ENCODE results near the gene ADAMTS17.
A peak's percentile ranks its signal among the peaks of the same experiment; 100 is the strongest.

ADAMTS17 gene

GRCh38 chr15:100125401-100126191 is 216.2 kb downstream of the ADAMTS17 start:
- DNase-seq (ENCODE audit: low spot score): no peak

GRCh38 chr15:100124936-100125335 is 216.8 kb downstream of the ADAMTS17 start:
- DNase-seq (ENCODE audit: low spot score): no peak

GRCh38 chr15:100124361-100124760 is 217.4 kb downstream of the ADAMTS17 start:
- DNase-seq (ENCODE audit: low spot score): no peak

DNA sequence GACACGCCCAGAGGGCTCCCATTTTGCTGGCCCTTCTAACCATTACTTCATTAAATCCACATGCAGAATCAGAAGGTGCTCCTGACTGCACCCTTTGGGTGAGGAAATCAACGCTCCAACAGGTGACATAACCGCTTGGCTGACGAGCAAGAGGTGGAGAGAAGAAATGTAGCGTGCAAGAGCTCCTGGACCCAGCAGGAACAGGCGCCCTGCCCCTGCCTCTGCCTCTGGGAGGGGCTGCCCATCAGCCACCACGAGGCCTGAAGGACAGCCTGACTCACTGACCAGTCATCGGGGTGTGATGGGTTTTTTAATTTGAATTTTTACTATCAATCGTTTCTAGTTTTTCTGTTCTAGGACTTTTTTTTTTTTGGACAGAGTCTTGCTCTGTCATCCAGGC is 218.2 kb downstream of the ADAMTS17 start:
- DNase-seq (ENCODE audit: low spot score): no peak

DNA sequence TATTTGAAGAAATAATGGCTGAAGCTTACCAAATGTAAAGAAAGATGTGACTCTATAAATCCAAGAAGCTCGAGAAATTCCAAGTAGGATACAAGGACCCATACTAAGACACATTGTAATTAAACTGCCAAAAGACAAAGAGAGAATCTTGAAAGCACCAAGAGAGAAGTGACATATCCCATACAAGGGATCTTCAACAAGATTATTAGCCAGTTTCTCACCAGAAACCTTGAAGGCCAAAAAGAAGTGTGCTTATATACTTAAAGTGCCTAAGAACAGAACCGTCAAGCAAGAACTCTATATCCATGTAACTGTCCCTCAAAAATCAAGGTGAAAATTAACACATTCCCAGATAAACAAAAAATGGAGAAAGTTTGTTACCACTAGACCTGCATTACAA is 220.5 kb downstream of the ADAMTS17 start:
- DNase-seq (ENCODE audit: low spot score): no peak

- no peak for DNase-seq (ENCODE audit: low spot score)
Measured at GRCh38 chr15:100120111-100120510, 221.7 kb downstream of the ADAMTS17 start.

DNA sequence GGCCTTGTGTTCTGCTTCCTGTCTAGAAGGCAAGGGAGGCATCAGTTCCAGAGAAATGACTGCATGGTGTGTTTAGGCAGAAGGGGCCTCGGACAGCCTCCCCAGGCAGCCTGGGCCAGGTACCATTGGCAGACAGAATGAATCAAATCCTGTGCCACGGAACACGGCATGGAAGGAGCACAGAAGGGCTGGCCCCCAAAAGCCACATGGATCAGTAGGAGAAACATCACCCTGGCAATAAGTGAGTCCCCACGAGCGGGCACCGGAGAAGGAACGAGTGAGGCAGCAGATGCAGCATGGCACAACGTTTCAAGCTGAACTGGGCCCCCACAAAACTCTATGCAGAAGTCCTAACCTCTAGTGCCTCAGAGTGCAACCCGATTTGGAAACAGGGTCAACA is 223.2 kb downstream of the ADAMTS17 start:
- DNase-seq (ENCODE audit: low spot score): no peak

DNA sequence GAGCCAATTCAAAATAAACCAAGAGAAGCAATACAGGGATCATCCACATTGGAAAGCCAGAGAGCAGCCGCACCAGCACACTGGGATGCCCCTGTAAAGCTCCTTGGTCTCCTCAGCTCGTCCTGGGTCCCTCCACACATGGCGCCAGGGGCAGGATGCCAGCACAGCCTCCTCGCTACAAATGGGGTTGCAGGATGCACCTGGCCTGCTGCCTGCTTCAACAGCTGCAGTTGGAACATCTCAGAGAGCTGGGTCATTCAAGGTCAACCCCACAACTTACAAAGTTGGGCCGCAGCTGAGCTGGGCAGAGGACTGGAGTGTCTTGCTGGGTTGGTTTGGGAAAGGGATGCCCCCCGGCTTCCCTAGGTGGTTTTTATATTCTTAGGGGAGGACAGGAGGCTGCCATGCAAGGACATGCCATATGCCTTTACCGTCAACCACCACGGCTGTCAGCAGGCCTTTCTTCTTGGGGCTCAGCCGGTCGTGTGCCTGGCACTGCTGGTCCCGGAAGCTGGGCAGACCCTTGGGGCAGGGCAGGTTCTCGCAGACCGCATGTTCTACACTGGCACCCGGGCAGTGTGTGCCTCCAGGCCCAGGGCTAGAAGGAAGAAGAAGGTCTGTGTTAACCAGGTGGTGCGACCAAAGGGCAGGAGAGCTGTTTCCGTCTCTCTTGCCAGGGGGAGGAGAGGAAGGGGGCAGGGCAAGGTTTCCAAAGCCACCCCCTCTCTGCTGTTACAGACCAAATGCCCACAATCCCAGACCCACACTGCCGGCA is 225.2 kb downstream of the ADAMTS17 start:
- no peak for DNase-seq (ENCODE audit: low spot score)

DNA sequence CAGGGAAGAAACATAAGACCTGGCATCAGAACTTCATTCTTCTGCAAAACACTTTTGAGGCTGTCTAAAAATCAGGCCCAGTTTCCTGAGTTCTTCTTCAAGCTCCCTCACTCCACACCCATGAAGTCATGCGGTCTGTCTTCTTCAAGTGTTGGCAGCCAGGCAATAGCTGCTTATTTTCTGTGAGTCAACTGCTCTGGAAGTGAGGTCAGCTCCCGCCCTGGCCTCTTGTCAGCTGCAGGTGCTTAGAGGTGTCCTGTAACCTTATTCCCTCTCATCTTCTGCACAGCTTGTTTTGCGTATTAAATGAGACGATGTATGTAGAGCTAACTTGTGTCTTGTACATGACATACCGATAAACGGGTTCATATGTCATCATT is 226.1 kb downstream of the ADAMTS17 start:
- no peak for DNase-seq (ENCODE audit: low spot score)

GRCh38 chr15:100115066-100115710 is 226.6 kb downstream of the ADAMTS17 start:
- no peak for DNase-seq (ENCODE audit: low spot score)

DNA sequence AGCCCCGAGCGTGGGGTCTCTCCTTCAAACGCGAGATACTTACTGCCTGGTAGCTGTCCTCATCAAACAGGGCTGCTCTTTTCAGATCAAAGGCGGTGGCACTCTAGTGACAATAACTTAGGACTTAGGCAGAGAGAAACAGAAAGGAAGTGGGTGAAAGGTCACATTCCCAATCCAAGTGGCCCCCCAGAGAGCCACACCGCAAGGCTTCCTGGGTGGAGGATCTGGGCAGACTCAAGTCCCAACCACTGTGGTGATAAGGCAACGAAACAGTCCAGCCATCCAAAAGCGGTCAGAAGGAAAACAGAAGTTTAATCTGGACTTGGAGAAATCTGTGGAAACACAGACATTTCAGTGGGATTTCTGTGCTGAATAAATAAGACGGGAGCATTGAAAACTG is 227.2 kb downstream of the ADAMTS17 start:
- DNase-seq (ENCODE audit: low spot score): peak; percentile 9

GRCh38 chr15:100114100-100114499 is 227.7 kb downstream of the ADAMTS17 start:
- DNase-seq (ENCODE audit: low spot score): peak; percentile 64

GRCh38 chr15:100113351-100114080 is 228.3 kb downstream of the ADAMTS17 start:
- DNase-seq (ENCODE audit: low spot score): peak; percentile 15

DNA sequence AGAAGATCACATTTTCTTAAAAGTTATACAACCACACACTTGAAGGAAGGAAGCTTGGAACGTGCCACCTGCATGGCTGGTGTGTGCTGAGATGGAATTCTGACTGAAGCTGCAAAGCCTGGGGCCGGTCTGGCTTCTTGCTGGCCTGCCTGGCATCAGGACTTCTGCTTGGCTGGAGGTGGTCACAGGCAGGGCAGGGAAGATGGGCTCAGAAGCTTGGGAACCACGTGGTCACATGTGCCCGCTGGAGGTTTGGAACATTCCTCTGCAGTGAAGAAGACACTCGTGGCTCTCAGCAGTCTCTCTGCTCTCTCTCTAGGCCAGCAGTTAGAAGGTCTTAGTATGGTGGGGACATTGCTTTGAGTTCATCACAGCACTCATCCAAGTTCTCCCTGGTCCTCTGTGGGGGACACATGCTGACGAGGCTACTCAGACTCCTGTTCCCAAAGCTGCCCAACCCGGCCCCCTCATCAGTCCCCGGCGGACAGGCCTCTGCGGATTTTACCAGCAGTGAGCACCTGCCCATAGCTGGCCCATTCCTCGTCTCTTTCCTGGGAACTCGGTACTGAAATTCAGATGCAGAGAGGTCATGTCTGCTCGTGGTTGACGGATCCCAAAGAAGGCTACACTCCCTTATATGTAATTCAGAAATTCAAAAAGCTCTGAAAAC is 229.0 kb downstream of the ADAMTS17 start:
- DNase-seq (ENCODE audit: low spot score): no peak

DNA sequence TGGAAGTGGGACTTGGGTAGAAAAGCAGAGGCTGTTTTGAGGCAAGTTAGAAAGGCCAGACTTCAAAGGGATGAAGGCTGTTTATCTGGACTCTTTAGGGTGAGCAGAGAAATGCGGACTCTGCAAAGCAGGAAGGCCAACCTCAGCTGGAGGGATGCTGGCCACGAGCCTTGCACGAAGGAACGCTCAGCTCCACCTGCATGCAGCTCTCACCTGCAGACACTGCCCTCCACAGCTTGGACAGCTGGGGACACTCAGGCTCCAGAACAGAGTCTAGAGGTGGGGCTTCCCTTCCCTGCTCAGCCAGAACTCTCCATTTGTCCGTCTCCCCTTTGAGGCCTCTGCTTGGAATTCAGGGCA is 229.7 kb downstream of the ADAMTS17 start:
- peak; percentile 40 for DNase-seq (ENCODE audit: low spot score)

DNA sequence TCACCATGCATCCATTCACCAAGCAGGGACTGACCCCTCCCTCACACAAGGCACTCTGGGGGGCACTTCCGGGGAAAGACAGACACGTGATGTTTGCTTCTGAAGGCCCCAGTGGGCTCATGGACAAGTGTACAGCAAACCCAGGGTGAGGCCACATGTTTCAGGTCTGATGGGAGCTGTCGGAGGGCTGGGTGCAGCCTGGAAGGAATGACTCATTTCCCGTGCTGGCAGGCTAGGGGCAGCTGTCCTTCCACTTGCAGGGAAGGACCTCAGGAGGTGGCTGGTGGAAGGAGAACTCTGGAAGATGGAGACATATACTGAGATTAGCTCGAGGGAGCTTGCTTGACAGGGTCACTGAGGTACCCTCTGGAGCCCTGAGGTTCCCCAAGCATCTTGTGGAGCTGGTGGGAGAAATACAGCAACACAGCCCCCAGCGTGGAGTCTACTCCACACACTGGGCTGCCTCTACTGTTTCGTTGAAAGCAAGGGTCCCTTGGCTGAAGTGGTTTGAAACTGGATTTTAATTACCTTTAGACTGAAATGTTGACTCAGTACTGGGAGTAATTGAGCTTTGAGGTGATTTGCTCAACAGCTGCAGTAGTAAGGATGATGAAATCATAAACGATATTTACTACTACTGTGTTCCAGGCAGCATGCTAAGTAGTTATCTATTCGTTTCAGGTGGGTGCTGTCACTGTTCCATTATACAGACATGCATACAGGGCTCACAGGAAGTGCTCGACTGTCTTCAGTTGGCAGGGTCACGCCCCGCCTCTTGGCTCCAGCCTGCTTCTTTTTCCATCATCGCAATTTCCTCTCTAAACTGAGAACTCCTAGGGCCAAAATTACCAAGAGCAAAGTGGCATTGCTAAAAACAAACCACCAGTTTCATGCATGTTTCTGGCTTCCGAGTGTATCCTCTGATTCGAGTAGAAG is 230.4 kb downstream of the ADAMTS17 start:
- peak; percentile 86 for DNase-seq (ENCODE audit: low spot score)

GRCh38 chr15:100109486-100110035 is 232.2 kb downstream of the ADAMTS17 start:
- no peak for DNase-seq (ENCODE audit: low spot score)

DNA sequence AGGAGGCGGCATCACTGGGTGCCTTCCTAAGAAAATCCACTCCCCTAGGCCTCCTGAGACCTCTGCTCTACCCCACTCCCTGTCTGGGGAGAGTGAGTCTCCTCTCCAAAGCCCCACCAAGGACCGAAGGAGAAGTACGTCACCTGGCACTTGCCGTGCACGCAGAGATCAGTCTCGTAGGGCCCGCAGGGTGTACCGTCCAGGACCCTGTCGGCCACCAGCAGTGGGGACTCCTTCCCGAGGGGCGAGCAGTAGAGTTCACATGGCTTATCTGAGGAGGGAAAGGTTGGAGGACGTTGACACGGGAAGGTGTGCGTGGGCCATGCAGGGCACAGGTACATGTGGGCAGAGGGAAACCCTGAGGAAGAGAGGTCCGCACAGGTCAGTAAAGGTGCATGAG is 232.9 kb downstream of the ADAMTS17 start:
- DNase-seq (ENCODE audit: low spot score): no peak

GRCh38 chr15:100108346-100108745 is 233.4 kb downstream of the ADAMTS17 start:
- DNase-seq (ENCODE audit: low spot score): no peak

- DNase-seq (ENCODE audit: low spot score): no peak
Measured at GRCh38 chr15:100107606-100108225, 234.1 kb downstream of the ADAMTS17 start.
